Head of caudate nucleus (tissue), 42 donors: Measurements from ENCODE around the gene DENND4B.

Experiments
- DNase-seq, 42 donors: peaks; one replicate each; pipeline versions ENCODE4 v3.0.0 to v3.0.0-alpha.2; 2020 to 2021; ENCODE audit warnings: mixed read lengths in 7 of 42
- intact Hi-C: fragments of 100-400 bp; cut with DNase I; formaldehyde crosslinking; loops from one replicate; pipeline ENCODE4 v1.15.0; 2022

DENND4B gene

GRCh38 chr1:153956997-153957715 lies 10.6 kb upstream of the DENND4B start:
- DNase-seq, result no peak
- intact Hi-C loops, result loop anchor here (10.0 kb wide), 1 partner anchor 162 kb away; no protein-coding TSS in a partner anchor

DNA sequence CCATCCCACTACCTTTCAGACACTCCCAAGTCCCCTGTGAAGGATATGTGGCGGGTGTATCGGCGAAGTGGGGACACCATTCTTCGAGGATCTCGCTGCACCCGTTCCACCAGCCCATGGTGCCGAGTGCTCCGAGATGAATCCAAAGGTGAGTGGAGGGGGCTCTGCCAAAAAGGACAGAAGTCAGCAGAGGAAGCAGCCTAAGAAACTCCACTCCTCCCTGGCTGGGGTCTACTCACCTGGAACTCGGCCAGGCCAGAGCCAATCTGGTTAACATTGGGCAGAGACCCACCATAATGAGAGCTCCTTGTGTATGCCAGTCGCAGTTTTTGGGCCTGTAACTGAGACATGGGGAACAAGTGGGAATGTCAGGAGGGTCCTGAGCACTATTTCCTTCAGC lies 8.3 kb upstream of the DENND4B start:
- DNase-seq, result no peak
- intact Hi-C loops, result loop anchor here (10.0 kb wide), 1 partner anchor 160 kb away; no protein-coding TSS in a partner anchor

DNA sequence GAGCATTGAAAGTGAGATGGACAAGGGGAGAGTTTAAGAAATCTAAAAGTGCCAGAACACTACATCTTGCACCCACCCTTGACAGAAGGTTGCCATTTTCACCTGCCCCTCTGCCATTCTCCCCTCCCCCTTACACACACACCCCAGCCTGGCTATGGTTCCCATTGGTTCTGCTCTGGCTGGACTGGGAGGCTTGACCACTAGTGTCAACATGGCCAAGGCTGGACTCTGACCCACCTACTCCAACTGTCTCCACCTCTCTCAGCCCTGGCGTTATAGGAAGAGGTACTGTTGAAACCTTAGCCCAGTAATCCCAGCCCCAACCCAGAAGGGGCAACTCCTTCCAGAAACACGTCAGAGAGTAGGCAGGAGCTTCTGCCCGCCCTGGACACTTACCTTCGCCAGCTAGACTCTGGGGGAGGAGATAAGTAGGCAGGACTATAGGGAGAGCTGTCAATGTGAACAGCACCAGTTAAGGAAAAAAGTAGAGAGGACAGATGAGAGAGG lies 7.4 kb upstream of the DENND4B start:
- DNase-seq, result no peak
- intact Hi-C loops, result loop anchor here (10.0 kb wide), 1 partner anchor 159 kb away; no protein-coding TSS in a partner anchor

DNA sequence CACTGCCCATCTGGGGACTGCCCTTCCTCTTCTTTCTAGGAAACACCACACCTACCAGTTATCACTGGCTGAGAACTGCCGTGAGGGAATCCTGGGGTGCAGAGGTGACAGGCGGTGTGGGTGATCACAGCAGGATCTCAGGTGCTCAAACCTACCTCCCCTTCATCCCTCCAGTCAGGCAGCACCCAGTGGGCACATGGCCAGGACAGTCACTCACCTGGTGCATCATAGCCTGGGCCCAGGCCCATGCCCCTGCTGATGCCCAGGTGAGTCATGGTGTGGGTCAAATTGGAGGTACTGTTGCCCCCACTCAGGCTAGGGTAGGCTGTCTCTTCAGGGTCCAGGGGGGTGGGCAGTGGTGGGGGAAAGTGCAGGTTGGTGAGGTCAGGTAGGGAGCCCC lies 5.3 kb upstream of the DENND4B start:
- intact Hi-C loops, result loop anchor here (10.0 kb wide), 1 partner anchor 157 kb away; no protein-coding TSS in a partner anchor

DNA sequence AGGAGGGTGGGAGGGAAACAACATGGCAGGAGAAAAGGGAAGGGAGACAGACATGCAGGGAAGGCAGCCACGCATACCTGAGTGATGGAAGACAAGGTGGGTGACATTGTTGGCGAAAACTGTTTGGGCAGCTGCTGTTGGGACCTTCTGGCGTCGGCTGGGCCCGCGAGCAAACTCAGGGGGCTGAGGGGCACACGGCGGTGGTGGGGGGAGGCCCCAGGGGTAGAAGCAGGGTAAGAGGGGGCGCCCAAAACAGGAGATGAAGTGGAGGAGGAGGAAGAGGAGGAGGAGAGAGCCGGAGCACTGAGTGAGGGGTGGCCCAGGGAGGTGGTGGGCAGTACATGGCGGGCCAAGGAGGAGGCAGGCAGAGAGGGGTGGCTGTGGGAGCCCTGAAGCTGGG lies 4.7 kb upstream of the DENND4B start:
- intact Hi-C loops, result loop anchor here (10.0 kb wide), 1 partner anchor 156 kb away; no protein-coding TSS in a partner anchor
- no peak for DNase-seq

More for the DNA sequence above, 5.3 kb upstream of the DENND4B start:
- no peak for DNase-seq

DNA sequence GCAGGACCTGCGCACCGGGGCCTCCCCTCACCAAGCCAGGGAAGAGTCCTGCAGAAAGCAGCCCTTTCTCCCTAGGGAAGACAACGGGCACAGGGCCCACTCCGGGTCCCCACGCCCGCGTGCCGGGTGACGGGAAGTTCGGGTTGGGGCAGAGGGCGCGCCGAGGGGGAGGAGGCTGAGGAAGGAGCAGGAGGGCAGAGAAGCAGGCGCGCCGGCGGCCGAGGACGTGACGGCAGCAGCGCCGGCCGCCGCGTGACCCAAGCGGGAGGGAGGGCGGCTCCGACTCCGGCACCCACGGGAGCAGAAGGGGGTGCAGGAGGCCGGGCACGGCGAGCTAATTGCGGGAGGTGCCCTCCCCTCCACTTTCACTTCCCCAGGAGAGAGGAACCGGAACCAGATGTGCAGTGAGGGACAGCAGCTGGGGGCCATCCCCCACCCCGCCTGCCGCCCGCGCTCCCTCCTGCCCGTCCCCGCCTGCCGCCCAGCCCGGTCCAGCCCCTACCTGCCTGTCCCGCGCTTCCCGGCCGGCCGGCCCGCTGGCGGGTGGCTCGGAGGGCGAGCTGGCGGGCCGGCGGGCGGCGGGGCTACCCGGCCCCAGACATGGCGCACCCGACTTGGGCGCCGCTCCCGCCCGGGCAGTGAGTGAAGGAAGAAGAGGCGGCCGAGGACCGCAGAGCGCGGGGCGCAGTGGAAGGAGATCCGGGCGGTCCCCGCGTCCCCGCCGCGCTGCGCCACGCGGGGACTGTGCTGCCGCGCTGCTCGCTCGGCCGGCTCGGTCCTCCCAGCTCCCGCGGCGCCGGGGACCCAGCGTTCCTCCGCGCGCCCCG lies 510 bp downstream of the DENND4B start:
- DNase-seq, result peak; percentile 53 to 91 (median 84)
- intact Hi-C loops, result loop anchor here (2.0 kb wide), 1 partner anchor 23 kb away; the partner anchor contains the start of gene GATAD2B

DNA sequence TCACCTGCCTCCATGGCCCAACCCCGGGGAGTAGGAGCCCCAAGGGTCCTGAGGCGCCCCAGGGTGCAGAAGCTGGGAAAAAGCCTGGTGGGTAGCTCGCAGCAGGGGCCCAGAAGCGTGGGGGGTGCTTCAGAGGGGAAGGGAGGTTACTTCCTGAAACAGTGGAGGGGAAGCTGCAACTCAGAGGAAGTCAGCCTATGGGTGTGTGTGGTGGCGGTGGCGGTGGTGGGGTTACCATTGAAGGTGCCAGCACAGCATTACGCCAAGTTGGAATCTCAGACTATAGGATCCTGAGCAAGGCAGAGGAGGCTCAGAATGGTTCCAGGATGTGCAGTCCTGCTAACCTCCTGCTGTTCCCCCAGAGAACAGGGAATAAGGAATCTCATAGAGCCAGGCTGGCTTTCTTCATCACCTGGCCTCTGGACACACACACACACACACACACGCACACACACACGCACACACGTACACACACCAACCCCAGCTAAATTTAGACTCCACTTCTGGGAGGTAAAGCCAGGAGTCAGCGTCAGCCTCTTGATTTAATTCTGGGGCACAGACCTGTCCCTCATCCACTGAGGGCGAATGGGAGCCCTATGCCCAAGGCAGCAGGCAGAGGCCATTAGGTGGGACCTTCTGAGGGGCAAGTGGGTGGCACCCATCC lies 1.3 kb downstream of the DENND4B start:
- peak in 23 of 42 donors; percentile 18 to 62 (median 42) for DNase-seq
- intact Hi-C loops, result no loop called here

GRCh38 chr1:153944827-153945117 lies 1.7 kb downstream of the DENND4B start:
- intact Hi-C loops, result no loop called here
- no peak for DNase-seq

GRCh38 chr1:153944005-153944826 lies 2.3 kb downstream of the DENND4B start:
- no peak for DNase-seq
- intact Hi-C loops, result no loop called here

DNA sequence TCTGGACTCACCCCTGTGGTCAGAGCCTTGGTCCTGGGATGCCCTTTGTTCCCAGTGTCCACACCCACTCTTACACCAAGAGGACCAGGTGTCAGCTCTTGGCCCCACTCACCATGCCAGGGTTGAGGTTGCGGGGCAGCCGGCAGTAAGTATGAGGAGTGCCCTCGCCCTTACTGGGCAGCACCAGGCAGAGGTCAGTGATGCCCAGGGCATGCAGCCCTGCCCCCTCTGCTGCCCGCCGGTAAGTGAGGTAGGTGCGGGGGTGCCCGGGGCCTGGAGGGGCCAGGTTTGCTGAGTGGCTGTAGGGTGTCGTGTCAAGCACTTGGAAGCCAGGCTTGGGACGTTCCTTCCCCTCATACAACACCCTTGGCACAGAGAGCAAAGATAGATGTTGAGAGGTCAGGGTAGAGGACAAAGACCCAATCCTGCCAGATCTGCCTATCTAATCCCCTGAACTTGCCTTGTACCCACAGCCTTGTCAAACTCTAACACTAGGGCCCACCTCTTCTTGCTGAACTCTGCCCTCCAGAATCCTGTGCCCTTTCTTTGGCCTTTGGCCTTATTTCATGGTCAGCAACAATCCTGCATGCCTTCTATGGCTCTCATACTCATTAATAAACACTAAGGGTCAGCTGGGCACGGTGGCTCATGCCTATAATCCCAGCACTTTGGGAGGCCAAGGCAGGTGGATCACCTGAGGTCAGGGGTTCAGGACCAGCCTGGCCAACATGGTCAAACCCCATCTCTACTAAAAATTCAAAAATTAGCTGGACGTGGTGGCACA lies 3.6 kb downstream of the DENND4B start:
- intact Hi-C loops, result no loop called here

GRCh38 chr1:153941826-153942725 lies 4.4 kb downstream of the DENND4B start:
- intact Hi-C loops, result no loop called here
- DNase-seq, result no peak

More for the DNA sequence above, 3.6 kb downstream of the DENND4B start:
- DNase-seq, result no peak

DNA sequence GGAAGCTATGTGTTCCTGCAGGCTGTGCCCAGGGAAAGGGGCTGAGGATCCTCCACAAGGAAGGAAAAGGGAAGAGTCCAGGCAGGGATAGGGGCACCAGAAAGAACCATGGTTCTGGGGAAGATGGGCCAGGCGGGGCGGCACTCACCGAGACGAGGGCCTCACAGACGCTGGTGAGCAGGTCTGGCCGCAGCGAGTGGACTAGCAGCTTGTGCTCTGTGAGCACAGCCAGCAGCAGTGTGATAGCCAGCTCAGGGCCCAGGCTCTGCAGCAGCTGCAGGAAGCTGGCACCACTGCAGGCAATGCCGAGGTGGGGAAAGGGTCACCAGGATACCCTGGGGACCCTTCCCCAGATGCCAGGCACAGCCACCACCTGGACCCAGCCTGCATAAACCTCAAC lies 5.8 kb downstream of the DENND4B start:
- intact Hi-C loops, result no loop called here
- DNase-seq, result peak in 1 of 42 donors; percentile 24

GRCh38 chr1:153939476-153939875 lies 7.0 kb downstream of the DENND4B start:
- no peak for DNase-seq
- intact Hi-C loops, result no loop called here

DNA sequence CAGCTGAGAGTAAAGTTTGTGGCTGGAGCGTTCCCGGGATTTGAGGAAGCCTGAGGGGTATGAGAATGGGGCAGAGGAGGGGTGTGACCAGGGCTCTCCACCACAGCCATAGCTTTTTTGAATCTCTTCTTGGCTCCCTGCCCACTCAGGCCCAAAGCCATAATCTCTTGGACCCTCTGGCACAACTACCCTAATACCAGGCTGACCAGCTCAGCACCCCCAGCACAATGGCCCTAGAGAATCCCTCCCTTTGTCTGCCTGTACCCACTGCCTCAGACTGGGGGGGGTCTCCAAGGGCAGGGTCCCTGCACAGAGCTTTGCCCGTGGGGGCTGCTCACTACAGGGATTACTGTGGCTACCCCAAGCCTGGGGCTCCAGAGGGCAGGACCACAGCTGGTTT lies 7.5 kb downstream of the DENND4B start:
- DNase-seq, result no peak
- intact Hi-C loops, result no loop called here

DNA sequence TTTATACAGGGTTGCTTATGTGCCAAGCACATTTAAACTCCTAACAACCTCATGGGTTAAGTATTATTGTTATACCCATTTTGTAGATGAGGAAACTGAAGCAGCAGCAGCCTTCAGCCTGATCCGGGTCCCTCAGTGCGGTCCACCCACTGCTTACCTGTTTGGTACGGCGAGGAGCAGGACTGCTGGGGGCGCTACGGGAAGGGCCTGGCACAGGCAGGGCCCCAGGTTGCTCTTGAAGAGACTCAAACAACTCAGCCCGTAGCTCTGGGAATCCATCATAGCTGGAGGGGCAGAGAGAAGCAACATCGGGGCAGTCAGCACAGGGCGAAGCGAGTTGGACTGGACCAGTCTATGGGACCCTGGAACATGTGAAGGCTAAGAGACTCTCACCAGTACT lies 9.2 kb downstream of the DENND4B start:
- intact Hi-C loops, result no loop called here
- DNase-seq, result no peak

- intact Hi-C loops, result no loop called here
- DNase-seq, result no peak
Observed at GRCh38 chr1:153936011-153936802, 10.3 kb downstream of the DENND4B start.
